ENCODE results near the gene BTBD1.

Gene BTBD1

DNA sequence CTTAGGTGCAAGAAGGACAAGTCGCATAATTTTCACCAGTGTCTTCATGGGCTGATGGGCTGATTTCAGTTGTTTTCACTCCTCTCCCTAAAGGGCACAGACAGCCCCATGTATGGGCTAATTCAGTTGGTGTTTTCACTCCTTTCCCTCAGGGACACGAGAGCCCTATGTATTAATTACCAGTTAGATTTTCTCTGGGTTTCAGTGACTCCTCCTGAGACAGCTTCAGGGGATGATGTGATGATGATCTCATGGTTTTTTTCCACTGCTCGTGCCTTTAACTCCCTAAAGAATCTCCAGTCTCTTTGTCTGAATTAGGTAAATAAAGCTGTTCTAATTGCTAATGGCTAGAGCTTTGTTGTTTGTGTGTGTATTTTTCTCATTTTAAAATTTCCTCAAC, 71.1 kb downstream of the BTBD1 start:
- no peak for DNase-seq (ENCODE audit: low read depth in 1 of 2, low spot score in 1 of 2)

DNA sequence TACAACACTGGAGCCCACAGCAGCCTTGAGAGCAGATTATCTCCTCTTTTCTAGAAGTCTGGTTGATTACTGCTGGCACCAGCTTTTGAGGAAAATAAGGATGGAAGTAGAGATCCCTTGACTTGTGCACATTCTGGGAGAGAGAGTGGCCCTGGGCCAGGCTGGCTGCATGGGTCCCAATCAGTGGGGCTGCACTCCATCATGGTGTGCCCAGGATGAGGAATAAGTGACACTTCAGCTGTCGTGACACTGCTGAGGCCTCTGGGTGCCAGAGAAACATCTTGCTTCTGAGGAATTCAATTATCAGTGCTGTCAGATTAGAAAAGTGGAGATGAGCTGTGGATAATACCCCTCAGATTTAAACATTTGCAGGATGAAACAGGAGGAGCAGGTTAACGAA, 72.0 kb downstream of the BTBD1 start:
- no peak for DNase-seq (ENCODE audit: low read depth in 1 of 2, low spot score in 1 of 2)

DNA sequence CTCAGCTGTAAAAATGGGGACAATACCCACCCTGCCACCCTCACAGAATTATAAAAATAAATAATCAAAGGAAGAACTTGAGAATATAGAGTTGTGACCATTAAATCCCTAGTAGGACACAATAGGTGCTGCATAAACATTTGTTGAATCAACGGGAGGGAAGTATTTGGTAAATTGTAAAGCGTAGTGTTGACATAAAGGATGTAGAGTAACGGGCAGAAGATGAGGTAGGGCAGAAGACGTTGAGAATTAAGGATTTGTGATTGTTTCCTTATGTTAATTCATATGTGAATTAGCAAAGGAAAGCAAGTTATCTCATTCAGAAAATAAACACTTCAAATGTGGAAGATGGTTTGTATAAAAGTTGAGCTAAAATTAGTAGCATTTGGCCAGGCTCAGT, 73.9 kb downstream of the BTBD1 start:
- DNase-seq (ENCODE audit: low read depth in 1 of 2, low spot score in 1 of 2) = no peak

DNA sequence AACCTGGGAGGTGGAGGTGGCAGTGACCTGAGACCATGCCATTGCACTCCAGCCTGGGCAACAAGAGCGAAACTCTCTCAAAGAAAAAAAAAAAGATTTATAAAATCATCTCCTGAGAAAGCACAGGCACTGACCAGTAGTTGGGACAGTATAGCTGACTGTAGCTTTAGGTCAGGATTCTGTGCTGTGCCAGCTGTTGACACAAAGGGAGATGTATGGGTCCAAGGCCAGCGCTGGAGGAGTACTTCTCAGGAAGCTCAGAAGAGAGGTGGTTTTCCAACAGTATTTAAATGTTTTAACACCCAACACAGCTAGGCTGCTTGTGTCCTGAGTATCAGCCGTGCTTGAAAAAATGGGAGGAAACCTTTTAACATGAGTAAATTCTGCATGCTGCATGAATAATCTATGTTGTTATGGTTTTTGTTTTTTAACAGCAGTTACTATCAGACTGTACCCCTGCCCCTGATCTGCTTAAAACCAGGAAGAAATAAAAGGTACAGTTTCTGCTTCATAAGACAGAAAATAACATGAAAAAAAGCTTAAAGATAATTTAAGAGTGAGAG, 74.5 kb downstream of the BTBD1 start:
- DNase-seq (ENCODE audit: low read depth in 1 of 2, low spot score in 1 of 2) = no peak

DNA sequence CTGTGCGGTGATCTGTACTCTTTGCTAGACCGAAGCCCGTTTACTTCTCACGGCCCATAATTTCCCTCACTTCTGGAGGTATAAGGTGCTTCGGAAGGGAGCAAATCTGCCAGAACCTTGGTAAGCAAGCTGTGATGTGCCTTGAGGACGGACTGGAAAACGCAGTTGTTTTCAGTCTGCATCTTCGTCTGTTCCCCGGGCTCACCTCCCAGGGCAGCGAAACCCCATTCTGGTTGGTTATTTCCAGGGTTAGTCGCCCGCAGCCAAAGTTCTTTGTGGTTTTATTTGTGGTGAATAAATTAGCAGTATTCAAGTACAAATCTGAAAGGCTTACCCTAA, 80.6 kb downstream of the BTBD1 start:
- DNase-seq (ENCODE audit: low read depth in 1 of 2, low spot score in 1 of 2) = peak in 1 of 2 donors; percentile 6

DNA sequence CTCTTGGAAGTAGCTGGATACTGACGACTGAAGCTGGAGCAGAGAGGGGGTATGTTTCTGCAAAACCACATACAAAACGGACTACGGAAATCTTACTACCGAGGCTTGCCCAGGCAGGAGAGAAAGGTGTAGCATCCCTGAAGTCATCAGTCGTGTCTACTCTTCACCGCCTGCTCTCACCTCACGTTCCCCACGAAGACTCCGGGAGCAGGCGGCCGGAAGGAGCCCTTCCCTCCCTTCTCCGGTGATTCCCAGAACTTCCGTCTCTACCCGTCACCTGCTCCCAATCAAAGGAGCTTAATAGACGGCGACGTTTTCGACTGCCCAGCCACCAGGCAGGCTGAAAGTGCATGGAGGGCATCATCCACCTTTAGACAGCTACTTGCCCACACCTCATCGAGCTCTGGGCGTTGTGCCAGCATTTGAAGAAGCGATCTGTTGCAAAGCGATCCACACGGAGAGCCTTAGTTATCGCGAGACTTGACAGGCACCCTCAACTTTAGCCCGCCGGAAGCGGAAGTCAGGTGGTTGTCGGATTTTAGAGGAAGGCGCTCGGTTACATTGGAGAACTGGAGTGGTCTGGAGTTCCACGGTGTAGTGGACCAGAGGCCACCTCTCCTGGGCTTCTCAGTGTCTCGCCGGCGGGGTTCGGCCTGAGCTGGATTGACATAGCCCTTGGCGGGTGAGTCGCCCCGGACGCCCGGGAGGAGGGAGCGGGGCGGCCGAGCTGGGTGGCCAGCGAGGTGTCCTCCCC, 81.2 kb downstream of the BTBD1 start, which contains the start of gene RAMAC:
RAMAC (plus strand) TSS at position 523 of the 754 bp plus-strand sequence. CDS start 2,809 bp downstream, outside the sequence.
- DNase-seq (ENCODE audit: low read depth in 1 of 2, low spot score in 1 of 2) = peak; percentile 84 to 87

DNA sequence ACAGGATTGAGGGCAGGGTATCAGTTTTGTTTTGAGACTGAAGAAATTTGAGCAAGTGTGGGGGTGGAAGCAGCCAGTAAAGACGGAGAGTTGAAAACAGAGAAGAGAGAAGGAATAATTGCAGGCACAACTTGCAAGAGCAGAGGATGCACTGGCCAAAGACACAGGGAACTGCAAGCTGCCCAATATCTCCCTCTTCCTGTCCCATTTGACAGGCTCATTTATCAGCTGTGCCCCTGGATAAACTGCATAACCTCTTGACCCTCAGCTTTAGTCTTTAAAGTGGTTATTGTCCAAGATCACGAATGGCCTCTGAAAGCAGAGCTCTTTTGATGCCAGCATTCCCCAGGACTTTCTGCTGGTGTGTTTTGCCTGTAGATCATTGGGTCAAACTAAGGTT, 86.1 kb downstream of the BTBD1 start:
- DNase-seq (ENCODE audit: low read depth in 1 of 2, low spot score in 1 of 2) = no peak

DNA sequence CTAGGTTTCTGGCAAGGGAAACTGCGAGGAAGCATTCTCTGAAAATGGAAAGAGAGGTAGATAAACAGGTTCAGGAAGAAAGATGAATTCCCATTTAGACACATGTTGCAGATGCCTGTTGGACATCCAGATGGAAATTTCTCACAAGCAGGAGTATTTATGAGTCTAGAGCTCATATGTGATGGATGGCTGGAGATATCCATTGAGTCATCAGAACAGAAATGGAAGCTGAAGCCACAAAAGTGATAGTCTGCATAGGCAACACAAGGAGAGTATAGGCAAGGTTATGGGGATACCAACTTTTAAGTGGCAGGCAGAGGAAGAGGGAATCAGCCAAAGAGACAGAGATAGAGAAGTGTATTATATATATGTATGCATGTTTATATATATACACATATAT, 87.3 kb downstream of the BTBD1 start:
- no peak for DNase-seq (ENCODE audit: low read depth in 1 of 2, low spot score in 1 of 2)

DNA sequence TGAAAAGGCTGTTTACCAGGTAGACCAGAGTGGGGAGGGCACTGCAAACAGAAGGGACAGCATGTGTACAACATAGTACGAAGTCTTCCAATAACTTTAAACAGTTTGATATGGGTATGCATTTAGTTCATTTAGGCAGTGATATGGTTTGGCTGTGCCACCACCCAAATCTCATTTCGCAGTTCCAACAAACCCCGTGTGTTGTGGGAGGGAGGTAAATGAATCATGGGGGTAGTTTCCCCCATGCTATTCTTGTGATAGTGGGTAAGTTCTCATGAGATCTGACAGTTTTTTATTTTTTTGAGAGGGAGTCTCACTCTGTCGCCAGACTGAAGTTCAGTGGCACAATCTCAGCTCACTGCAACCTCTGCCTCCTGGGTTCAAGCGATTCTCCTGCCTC, 88.6 kb downstream of the BTBD1 start:
- DNase-seq (ENCODE audit: low read depth in 1 of 2, low spot score in 1 of 2) = no peak

DNA sequence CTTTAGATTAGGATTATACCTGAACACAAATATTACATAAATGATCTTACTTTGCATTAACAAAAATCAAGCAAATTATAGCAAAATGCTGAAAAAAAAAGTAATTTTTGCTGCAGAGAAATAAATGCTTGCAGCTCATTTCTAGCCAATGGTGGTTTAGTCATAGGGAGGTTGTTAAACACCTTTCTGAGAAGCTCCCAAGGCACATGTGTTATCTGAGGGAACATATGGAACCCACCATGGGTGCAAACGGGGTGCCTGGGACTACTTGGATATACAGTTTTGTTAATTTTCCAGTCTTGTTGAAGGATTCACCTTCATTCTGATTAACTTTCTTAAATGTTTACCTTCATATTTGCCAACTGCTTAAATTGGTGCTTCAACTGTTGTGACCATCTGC, 90.0 kb downstream of the BTBD1 start:
- no peak for DNase-seq (ENCODE audit: low read depth in 1 of 2, low spot score in 1 of 2)

DNA sequence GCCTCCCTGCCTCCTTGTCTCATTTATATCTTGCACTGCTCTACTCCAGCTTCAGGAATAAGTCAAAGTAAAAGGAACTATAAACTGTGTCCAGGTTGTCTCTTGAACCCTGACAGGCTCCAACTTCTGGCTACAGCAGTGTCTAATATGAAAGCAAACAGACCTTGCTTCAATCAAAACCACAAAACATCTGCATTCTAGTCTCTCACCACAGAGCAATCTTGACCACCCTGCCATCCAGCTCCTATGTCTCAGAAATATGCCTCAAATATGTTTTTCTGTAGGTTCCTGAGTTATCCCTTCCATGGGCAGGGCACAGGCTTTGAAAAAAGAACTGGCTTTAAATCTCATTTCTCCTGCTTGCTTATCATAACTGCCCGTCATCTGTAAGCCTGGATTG, 94.1 kb downstream of the BTBD1 start:
- DNase-seq (ENCODE audit: low read depth in 1 of 2, low spot score in 1 of 2) = no peak

DNA sequence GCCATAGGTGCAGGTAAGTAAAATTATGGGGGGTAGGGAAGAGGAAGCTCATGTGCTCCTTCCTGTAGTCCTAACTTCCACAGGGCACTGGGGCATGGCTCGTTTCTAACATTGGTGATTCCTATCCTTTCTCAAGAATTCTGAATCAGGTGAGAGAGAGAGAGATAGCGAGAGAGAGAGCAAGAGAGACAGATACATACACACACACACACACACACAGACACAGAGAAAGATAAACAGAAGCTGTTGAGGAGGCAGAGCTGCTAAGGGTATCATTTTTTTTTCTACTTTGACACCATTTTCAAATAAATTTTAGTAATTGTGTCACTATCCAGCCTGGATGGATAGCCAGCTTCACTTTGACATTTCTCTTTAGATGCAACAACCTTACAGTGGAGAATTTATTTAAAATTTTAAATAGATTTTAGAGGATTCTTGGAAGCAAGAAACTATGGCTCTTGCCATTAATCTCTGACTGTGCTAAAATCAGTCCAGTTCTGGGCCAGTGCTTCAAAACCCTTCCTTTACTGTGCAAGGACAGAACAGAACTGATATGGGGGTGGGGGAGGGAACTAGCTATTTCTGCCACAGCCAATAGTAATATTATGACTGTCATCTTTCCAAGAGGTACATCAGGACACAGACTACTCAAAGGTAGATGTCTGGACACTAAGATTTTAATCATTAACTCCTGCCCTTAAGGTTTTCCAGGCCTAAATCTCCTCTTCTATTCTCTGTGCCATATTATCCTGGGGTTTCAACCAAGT, 95.7 kb downstream of the BTBD1 start:
- no peak for DNase-seq (ENCODE audit: low read depth in 1 of 2, low spot score in 1 of 2)

DNA sequence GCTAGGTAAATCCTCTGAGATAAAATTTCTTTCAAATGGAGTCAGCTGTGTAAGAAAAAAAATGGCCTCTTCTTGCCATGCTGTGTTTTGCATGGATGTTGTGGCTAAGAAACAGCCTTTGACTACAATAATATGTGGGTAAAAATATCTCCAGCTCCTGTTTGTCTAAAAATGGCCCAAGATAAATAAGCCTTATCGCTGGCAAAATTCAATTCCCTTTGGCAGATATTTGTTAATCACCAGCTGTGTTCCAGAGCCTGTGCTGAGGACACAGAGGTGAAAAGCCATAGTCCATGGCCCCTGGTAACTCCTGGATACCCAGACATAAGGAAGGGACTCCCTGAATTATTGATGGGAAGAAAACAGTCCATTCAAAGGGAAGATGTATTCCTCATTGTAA, 96.4 kb downstream of the BTBD1 start:
- no peak for DNase-seq (ENCODE audit: low read depth in 1 of 2, low spot score in 1 of 2)

DNA sequence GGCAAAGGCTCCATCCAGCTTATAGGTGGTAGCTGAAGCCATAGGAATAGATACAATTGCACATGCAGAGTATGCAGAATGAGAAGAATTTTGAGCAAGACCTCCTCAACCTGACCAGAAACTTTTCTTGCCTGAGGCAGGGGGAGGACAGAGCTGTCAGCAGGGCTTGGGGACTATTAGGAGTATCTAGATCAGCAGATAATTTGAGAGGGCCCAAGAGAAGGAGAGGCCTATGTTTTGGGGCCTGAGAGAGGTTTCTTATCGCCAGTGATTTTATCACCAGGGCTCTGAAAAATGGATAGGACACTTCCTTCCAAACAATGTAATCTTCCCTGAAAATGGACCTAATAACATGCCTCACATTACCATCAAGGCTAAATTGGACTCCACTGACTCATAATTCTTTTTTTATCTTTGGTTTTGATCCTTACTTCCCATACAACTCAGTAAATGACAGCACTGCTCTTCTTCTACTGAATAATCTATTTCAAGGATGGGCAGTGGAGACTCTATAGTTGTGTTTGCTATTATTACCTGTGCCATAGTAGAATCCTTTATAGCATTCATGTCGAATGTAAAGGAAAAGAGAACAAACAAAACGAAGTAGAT, 96.9 kb downstream of the BTBD1 start:
- DNase-seq (ENCODE audit: low read depth in 1 of 2, low spot score in 1 of 2) = no peak

DNA sequence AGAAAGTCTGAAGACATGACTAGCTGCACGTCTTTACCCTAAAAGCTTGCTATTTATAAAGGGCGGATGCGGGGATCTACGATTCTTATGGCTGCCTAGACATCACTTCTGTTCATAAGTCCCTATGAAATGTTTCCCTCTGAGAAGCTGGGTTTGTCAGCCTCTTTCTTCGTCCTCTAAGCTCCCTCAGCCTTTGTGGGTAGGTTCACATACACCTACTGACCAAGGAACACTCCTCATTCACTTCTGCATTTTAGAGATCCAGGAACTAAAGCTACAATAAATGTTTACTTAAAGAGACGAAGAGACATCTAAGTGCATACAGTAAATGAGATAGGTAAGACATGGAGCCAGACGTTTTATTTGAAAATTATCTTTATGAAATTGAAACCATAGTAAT, 97.7 kb downstream of the BTBD1 start:
- DNase-seq (ENCODE audit: low read depth in 1 of 2, low spot score in 1 of 2) = no peak

DNA sequence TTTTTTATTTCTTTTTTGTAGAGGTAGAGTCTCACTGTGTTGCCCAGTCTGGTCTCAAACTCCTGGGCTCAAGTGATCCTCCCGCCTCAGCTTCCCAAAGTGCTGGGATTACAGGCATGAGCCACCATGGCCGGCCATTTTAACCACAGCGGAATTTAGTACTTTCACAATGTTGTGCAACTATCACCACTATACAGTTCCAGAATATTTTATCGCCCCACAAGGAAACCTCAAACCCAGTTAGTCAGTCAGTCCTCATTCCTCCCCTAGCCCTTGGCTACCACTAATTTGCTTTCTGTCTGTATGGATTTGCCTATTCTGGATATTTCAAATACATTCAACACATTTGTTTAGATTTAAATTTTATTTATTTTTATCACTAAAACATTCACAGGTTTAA, 99.0 kb downstream of the BTBD1 start:
- no peak for DNase-seq (ENCODE audit: low read depth in 1 of 2, low spot score in 1 of 2)

DNA sequence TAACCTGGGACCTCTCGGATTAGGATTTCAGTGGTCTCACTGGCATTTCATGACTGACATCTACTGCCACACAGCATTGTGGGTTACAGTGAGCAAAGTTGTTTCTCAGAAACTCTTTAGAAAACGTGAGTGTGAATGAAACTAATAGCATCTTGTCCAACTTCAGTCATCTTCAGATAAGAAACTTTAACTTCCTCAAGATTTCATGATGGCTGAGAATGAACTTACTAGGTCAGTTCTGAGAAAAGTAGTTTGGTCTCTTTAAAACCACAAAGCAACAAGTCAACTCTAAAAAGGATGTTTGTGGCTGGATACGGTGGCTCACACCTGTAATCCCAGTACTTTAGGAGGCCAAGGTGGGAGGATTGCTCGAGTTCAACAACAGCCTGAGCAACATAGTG, 100.4 kb downstream of the BTBD1 start:
- DNase-seq (ENCODE audit: low read depth in 1 of 2, low spot score in 1 of 2) = no peak

Data from activated T-helper 1 cell treated with anti-CD3 and anti-CD28 coated beads, Interleukin-2, amount 50 U/mL, for 16 hours (primary cell).